ENCODE results near the gene UBE2D3. TPM values are rescaled to one million over a fixed set of nuclear protein-coding genes. Genes with fewer than 3 reads are reported as not detected.

UBE2D3 gene
- total and polyA plus RNA-seq, 2 of the 4 experiments (the other 2 are of a cell fraction), result 233 to 387 TPM

DNA sequence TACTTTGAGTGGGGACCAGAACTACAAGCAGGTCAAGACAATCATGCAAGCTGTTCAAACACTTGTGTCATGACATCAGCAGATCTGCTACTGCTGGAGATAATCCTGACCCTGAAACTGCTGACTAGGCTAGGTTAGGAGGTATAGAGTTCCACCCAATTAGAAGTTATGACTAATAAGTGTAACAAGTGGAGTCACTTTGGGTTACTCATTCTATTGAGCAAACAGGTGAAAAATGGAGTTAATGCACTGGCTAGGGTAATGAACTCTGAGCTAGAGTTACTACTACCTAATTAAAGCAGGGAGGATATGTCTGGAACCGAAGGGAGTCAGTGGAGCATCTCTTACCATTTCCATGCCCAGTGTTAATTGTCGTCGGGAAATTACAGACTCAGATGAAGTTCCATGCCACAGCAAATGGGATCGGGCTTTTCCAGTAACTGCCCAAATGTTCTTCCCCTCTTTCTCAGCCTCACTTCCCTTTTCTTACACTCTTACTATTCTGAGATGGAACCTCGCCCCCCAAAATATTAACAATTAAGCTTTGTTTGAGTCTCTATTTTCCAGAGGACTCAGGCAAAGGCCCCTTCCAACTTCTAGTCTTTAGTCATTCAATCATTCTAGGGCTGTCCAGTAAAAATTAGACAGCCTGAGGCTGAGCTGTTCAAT, 46.7 kb downstream of the UBE2D3 start:
- Histone ChIP-seq H3K4me3 (ENCODE audit: insufficient read depth, low read depth, low read length) (no peak overlapping the region), H3K4me1 (ENCODE audit: control insufficient read depth, insufficient read depth, low read length) (no peaks in the 10 kb centered on the region), H2BK15ac (ENCODE audit: low read depth, low read length) (no peak overlapping the region), H4K91ac (ENCODE audit: insufficient read depth, low read depth, low read length) (no peak overlapping the region), H3K4me2 (ENCODE audit: low read depth, low read length) (no peak overlapping the region), H4K5ac (ENCODE audit: low read depth, low read length) (no peak overlapping the region), H2BK20ac (ENCODE audit: low read depth, low read length) (no peak overlapping the region), H2BK5ac (ENCODE audit: low read depth, low read length, poor library complexity, severe bottlenecking) (no peak overlapping the region), H3K27ac (ENCODE audit: insufficient read depth, low read length) (no peak overlapping the region), H4K20me1 (ENCODE audit: insufficient read depth, low read length) (no peaks in the 10 kb centered on the region), H3K9ac (ENCODE audit: low read depth, low read length) (no peak overlapping the region), H3K23ac (ENCODE audit: low read depth, low read length) (no peak overlapping the region), H3K4ac (ENCODE audit: low read depth, low read length) (no peak overlapping the region), H2AFZ (replicated peaks; ENCODE audit: low read length, poor library complexity) (no peak overlapping the region), H3K27me3 (ENCODE audit: control insufficient read depth, insufficient read depth, low read length) (no peaks in the 10 kb centered on the region), H3K9me3 (ENCODE audit: control insufficient read depth, insufficient read depth, low read length) (no peaks in the 10 kb centered on the region), H4K8ac (ENCODE audit: low read depth in 2 of 2, low read length in 2 of 2) (no peak overlapping the region), H3K14ac (replicated peaks; ENCODE audit: low read depth, low read length) (no peak overlapping the region), H3K9me1 (ENCODE audit: insufficient read depth, low read length) (no peaks in the 10 kb centered on the region), H3K79me1 (ENCODE audit: low read depth in 1 of 2, low read length in 2 of 2) (no peaks in the 10 kb centered on the region), H3K18ac (ENCODE audit: low read depth, low read length) (no peak overlapping the region), H2BK120ac (ENCODE audit: low read depth, low read length) (no peak overlapping the region), H3K56ac (ENCODE audit: extremely low read depth, insufficient read depth, low read length) (no peak overlapping the region), H2AK9ac (replicated peaks; ENCODE audit: low read depth, low read length, poor library complexity) (no peak overlapping the region), H3K36me3 (ENCODE audit: control insufficient read depth, insufficient read depth, low read length) (no peaks in the 10 kb centered on the region), H2AK5ac (ENCODE audit: low read depth, low read length) (no peak overlapping the region)
- intact Hi-C loops (cut with micrococcal nuclease) (no loop called here), dilution Hi-C loops (cut with HindIII; ENCODE audit: low sequenced_read_pairs, unreplicated experiment) (no loop called here), in situ Hi-C loops (cut with MboI; ENCODE audit: low sequenced_read_pairs) (no loop called here)
- ATAC-seq (ENCODE audit: low read depth), result peak; percentile 46; the same call in 1 of the 2 replicates
- no TSS peak for BruUV-seq (replicated peaks)
- TF ChIP-seq CEBPB (IDR thresholded peaks at IDR 0.05; ENCODE audit: low read depth, low read length), result peak; percentile 50; the same call in 1 of the 2 replicates
- TF ChIP-seq MAFK (IDR thresholded peaks at IDR 0.05; ENCODE audit: low read depth, low read length), result peak; percentile 97
- TF ChIP-seq RFX5 (IDR thresholded peaks at IDR 0.05; ENCODE audit: low read depth, low read length), result no peak
- 100% methylated on average over 3 of the region's 5 CpGs; no CpG with 5 or more reads in 1 of the 2 experiments for WGBS, 2 experiments (ENCODE audit: extremely low coverage in 2 of 2, insufficient read length in 1 of 2)
- peak; percentile 62 for DNase-seq
- CTCF ChIA-PET, result interaction anchor here (0.6 kb wide), 1 partner anchor 24 kb away, joined by 4 read pairs; no protein-coding TSS in a partner anchor
- POLR2A ChIA-PET (ENCODE audit: unreplicated experiment), result no interaction called here

Measured in IMR-90 (cell line).